HG02678 (cell line): Measurements from ENCODE around the gene CLCN6.

Source experiments
- ATAC-seq: cut with Tn5 transposase; IDR thresholded peaks from one replicate; pipeline ENCODE4 v1.9.1; 2021; ENCODE audit warnings: mild to moderate bottlenecking, moderate library complexity; ENCODE audit not compliant: unreplicated experiment

Gene CLCN6

GRCh38 chr1:11823366-11824137 is 17.6 kb downstream of the CLCN6 start:
- ATAC-seq = no peak

DNA sequence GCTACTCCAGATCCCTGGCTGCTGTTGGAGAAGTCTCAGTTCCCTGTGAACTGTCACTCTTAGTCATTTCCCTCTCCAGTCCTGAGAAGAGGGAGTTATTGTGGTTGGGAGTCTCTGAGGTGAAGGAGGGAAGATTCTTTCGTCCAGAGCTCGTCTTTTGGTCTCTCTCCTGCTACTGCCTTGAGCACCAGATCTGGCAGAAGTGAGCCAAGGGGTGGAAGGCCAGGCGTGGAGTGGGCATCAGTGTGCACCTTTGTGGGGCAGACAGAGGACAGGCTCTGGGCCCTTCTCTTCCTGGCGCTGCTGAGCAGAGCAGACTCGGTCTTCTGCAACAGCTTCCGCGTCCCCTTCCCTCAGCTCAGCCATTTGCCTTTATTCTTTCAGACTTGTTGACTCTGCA is 19.1 kb downstream of the CLCN6 start:
- no peak for ATAC-seq

DNA sequence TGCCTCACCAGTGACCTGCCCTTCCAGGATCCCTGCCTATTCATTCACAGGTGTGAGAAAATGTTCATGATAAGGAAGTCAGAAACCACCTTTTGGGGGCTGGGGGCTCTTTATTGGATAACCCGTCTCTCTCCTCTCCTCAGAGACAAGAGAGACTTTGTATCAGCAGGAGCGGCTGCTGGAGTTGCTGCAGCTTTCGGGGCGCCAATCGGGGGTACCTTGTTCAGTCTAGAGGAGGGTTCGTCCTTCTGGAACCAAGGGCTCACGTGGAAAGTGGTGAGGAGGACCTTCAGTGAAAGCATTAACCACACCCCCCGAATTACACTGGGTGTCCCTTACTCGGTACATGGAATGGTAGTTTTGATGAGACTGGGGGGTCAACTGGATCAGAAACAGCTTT is 21.0 kb downstream of the CLCN6 start:
- ATAC-seq = no peak

GRCh38 chr1:11828511-11828910 is 22.5 kb downstream of the CLCN6 start:
- ATAC-seq = no peak

DNA sequence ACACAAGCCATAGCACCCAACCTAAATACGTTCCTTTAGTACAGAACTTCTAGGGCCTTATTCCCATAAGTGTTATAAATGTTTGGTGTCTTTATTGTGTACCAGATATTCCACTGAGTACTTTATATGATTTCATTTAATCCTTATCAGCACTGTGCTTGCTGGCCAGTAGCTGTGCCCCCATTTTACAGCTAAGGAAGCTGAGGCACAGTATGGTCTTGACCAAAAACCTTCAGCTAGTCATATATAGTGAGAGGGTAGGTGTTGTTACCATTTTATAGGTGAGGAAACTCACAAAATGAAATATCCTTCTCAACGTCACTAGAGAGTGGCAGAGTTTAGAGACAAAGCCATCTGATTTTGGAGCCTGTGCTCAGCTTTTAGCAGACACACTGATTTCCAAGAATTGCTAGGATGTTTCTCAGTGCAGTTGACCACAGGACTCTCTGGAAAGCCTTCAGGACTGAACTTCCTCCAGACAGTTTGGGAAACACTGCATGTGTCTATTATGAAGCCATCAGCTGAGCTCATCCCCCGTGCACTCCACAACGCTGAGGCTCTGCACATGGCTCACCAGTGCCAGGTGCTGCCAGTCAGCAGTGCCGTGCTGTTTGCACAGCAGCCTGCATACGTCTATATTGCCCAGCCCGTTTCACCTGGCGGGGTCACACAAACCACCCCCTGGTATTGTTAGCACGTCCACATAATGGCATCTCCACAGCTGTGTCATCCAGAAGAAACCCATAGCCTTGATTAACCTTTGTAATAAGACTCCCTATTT is 26.1 kb downstream of the CLCN6 start:
- no peak for ATAC-seq

DNA sequence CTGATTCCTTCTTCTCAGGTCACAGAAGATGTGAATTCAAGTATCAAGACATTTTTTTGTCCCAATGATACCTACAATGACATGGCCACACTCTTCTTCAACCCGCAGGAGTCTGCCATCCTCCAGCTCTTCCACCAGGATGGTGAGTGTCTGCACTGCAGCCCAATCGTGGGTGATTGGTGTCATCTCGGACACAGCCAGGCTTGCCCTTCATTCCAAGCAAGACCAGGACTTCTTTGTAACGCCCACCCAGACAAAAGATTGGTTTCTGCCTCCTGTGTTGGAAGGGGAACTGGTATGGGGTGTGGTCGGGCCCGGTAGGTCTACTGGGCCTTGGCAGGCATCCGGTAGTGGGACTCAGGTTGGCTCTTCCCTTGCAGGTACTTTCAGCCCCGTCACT is 27.5 kb downstream of the CLCN6 start:
- no peak for ATAC-seq

DNA sequence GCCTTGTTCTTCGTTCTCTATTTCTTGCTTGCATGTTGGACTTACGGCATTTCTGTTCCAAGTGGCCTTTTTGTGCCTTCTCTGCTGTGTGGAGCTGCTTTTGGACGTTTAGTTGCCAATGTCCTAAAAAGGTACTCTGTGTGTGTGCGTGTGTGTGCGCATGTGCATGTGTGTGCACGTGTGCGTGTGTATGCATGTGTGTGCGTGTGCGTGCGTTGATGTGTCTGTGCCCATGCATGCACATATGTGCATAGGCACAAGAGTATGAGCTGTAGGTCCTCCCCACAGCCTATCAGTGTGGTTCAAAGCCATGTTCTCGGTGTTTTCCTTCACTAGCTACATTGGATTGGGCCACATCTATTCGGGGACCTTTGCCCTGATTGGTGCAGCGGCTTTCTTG is 27.9 kb downstream of the CLCN6 start:
- ATAC-seq = no peak

DNA sequence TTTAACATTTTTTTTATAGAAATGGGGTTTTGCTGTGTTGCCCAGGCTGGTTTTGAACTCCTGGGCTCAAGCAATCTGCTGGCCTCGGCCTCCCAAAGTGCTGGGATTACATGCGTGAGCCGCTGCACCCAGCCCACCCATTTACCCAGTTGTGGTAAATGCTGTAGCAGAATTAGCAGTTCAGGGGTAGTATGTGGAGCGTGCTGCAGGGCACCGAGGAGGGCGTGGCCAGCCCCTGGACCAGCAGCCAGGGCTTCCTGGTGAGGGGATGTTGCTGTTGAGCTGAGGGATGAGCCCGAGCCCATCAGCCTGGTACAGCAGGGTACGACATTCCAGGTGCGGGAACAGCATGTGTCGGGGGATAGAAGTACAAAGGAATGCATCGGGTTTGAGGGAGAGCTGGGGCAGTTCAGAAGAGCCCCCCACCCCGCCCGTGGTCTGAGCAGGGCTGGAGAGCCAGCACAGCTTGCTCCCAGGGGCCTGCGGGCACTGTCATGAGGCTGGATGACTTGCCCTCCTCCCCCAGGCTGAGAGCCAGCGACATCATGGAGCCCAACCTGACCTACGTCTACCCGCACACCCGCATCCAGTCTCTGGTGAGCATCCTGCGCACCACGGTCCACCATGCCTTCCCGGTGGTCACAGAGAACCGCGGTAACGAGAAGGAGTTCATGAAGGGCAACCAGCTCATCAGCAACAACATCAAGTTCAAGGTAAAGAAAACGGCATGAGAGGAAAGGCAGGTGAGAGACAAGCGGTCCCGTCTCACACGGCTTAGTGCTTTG is 29.6 kb downstream of the CLCN6 start:
- no peak for ATAC-seq

GRCh38 chr1:11836955-11837766 is 31.2 kb downstream of the CLCN6 start:
- ATAC-seq = no peak

- ATAC-seq = no peak
Observed at GRCh38 chr1:11837767-11838348, 31.9 kb downstream of the CLCN6 start.

DNA sequence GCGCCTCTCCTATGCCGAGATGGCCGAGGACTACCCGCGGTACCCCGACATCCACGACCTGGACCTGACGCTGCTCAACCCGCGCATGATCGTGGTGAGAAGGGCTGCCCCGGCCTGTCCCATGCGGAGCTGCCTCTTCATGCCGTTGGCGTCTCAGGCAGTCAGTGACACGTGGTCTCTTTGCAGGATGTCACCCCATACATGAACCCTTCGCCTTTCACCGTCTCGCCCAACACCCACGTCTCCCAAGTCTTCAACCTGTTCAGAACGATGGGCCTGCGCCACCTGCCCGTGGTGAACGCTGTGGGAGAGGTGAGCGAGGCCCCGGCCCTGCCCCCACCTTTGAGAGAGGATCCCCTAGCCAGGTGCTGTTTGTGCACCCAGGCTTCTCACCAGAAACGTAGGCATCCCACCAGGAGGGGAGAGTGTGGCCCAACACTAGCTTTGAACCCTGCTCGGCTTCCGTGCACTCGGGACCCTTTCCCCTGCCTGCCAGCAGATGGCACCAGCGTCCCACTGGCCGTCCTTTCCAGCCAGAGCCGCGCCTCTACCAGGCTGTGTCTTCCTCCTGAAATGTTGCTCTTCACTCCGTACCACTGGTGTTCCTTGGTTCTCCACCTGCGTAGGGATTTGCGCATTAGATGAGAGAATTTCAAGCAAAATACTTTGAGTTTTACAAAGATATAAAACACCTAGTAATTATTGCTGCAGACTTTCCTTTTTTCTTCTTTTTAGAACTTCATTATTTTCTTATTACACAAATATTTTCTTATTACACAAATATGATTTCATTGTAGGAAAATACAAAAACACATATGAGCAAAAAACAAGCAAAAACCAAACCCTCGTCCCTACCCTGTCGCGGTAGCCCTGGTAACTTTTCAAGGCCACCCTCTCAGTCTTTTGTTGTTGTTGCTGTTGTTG is 32.6 kb downstream of the CLCN6 start:
- no peak for ATAC-seq

- ATAC-seq = no peak
Observed at GRCh38 chr1:11839727-11840705, 34.0 kb downstream of the CLCN6 start.

DNA sequence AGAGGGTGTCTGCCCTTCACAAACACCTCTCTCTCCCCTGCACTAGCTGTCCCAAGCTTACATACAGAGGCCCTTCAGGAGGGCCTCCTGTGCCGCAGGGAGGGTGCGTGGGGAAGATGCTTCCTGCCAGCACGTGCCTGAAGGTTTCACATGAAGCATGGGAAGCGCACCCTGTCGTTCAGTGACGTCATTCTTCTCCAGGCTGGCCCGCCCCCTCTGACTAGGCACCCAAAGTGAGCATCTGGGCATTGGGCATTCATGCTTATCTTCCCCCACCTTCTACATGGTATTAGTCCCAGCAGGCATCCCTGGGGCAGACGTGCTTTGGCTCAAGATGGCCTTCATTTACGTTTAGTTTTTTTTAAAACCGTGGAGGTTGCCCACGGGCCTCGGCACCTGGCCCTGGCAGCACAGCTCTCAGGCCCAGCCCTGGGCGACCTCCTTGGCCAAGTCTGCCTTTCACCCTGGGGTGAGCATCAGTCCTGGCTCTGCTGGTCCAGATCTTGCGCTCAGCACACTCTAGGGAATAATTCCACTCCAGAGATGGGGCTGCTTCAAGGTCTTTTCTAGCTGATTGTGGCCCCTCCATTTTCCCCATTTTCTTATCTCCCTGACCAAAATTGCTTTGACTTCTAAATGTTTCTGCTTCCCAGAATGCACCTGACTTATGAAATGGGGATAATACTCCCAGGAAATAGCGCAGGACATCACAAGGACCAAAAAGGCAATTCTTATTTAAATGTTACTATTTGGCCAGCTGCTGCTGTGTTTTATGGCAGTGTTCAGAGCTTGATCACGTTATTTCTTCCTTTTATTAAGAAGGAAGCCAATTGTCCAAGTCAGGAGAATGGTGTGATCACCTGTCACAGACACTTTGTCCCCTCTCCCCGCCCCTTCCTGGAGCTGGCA is 35.5 kb downstream of the CLCN6 start:
- no peak for ATAC-seq

GRCh38 chr1:11842154-11843041 is 36.4 kb downstream of the CLCN6 start:
- ATAC-seq = no peak

DNA sequence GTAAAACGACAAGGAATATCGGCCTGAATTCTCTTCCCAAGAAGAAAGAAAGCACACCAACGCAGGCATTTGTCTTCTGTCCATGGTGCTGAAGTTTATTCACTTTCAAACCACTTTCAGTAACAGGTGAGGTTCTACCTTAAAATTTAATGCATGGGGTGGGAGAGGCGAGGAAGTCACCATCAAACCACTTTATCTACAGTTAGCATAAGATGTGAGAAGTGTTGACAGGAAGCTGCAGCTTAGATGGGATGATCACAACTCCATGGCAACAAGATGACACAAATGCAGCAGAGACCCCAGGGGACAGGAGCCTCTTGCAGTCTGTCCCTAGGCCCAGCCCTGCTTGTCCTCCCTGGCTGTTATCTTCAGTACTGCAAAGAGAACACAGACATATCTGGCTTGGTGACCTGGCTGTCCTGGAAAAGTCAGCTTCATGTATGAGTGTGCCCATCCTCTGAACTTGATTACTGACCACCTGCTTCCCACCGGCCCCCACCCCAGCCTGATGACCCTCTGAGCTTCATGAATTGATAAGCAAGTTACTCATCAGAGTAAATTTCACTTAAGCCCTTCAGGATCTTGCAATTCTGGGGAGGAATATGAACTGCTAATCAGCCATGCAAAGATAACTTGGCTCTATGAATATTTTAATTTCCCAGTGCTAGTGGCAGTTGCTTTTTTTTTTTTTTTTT is 39.8 kb downstream of the CLCN6 start:
- ATAC-seq = no peak
